ENCODE results near the gene ANKRD18A.

- TF ChIP-seq CTCF (IDR thresholded peaks at IDR 0.05; ENCODE audit: low read depth, low read length, poor library complexity, severe bottlenecking), result no peak
- TF ChIP-seq EZH2phosphoT487 (IDR thresholded peaks at IDR 0.05; ENCODE audit: borderline replicate concordance, low read length), result no peak
These were observed 30.2 kb upstream of the ANKRD18A start for GRCh38 chr9:38650564-38650963.
